K562 (cell line): ENCODE results near the gene SERPINA1. TPM values are rescaled to one million over a fixed set of nuclear protein-coding genes. Genes with fewer than 3 reads are reported as not detected.

Experiments used
- ATAC-seq: fragments of 200-7000 bp; cut with Tn5 transposase; 3 replicates; pipeline ENCODE4 v1.9.1; 2020; ENCODE audit warnings: moderate library complexity
- BruUV-seq: library from RNA; stranded (reverse); fragments of 400-500 nt; replicated peaks from 2 replicates; lab custom pipeline; 2021; lab: Mats Ljungman, UMichigan
- CTCF ChIA-PET: fragments of 300-600 bp; formaldehyde crosslinking; extraction: SDS; loops from one replicate; lab custom pipeline; 2021; ENCODE audit warnings: low intra/inter-chr PET ratio; lab: Yijun Ruan, JAX
- POLR2A ChIA-PET: fragments of 300-600, 350-650 bp; sonication (Branson Sonifier 250); formaldehyde crosslinking; extraction: SDS; loops from one replicate; lab custom pipeline; 2021; ENCODE audit warnings: antibody characterized with exemption, inconsistent platforms; lab: Yijun Ruan, JAX
- DNase-seq, 4 experiments: peaks; one replicate each; pipeline versions ENCODE4 v3.0.0 to v3.0.0-alpha.2; 2011 to 2018; ENCODE audit warnings: low spot score in 3 of 4, mixed read lengths in 3 of 4; ENCODE audit errors: extremely low read depth in 1 of 4
- FAIRE-seq: peaks from 2 replicates; lab custom pipeline; 2011; peaks lifted over from hg19 to GRCh38; lab: Jason Lieb, UNC
- H2AFZ ChIP-seq: 2 replicates; pipeline ENCODE4 v1.6.0; 2011; ENCODE audit warnings: low read depth, low read length, control low read depth, inconsistent platforms
- H3K27ac ChIP-seq: fragments of 200-600 bp; 3 replicates; pipeline ENCODE4 v1.8.0; 2011; ENCODE audit warnings: low read depth, mild to moderate bottlenecking, control low read depth, inconsistent platforms, low read length, moderate library complexity, mixed read lengths; ENCODE audit errors: extremely low read depth
- H3K27me3 ChIP-seq, 2 experiments: fragments of 300-600 bp in 1 of 2; 2 replicates in 1 of 2; 3 replicates in 1 of 2; pipeline versions ENCODE4 v1.6.0 to v1.8.0; 2011; ENCODE audit warnings: inconsistent platforms in 2 of 2, low read length in 2 of 2, mild to moderate bottlenecking in 1 of 2, mixed read lengths in 1 of 2, moderate library complexity in 1 of 2; ENCODE audit not compliant: control insufficient read depth in 2 of 2, insufficient read depth in 2 of 2
- H3K36me3 ChIP-seq: fragments of 300-600 bp; 3 replicates; pipeline ENCODE4 v1.8.0; 2011; ENCODE audit warnings: mild to moderate bottlenecking, low read length, inconsistent platforms; ENCODE audit not compliant: control insufficient read depth, insufficient read depth
- H3K4me1 ChIP-seq, 2 experiments: fragments of 200-600 bp in 1 of 2; replicated peaks in 1 of 2; 2 replicates in 1 of 2; 3 replicates in 1 of 2; pipeline versions ENCODE4 v1.5.1 to v1.8.0; 2011; ENCODE audit warnings: inconsistent platforms in 2 of 2, low read length in 2 of 2, mild to moderate bottlenecking in 1 of 2, mixed read lengths in 1 of 2, moderate library complexity in 1 of 2; ENCODE audit not compliant: control insufficient read depth in 2 of 2, insufficient read depth in 2 of 2
- H3K4me2 ChIP-seq: 2 replicates; pipeline ENCODE4 v1.6.1; 2011; ENCODE audit warnings: low read length, control low read depth, inconsistent platforms, mixed read lengths; ENCODE audit not compliant: insufficient read depth
- H3K4me3 ChIP-seq: fragments of 200-600 bp; sonication (generic), shearing (Covaris generic); 2 replicates; pipeline ENCODE4 v1.5.1; 2016; ENCODE audit warnings: control low read depth, inconsistent platforms
- H3K79me2 ChIP-seq: fragments of 200-600 bp; 3 replicates; pipeline ENCODE4 v1.8.0; 2011; ENCODE audit warnings: low read length, inconsistent platforms; ENCODE audit not compliant: control insufficient read depth, insufficient read depth
- H3K9ac ChIP-seq, 2 experiments: 2 replicates each; pipeline versions ENCODE4 v1.6.0 to v1.6.1; 2011; ENCODE audit warnings: low read depth in 2 of 2, low read length in 2 of 2, control low read depth in 1 of 2, inconsistent platforms in 1 of 2, mild to moderate bottlenecking in 1 of 2, mixed read lengths in 1 of 2; ENCODE audit not compliant: insufficient read depth in 1 of 2
- H3K9me1 ChIP-seq: one replicate; pipeline ENCODE4 v1.6.0; 2011; ENCODE audit warnings: inconsistent platforms, mild to moderate bottlenecking, low read length, moderate library complexity; ENCODE audit not compliant: control insufficient read depth, insufficient read depth
- H3K9me3 ChIP-seq: replicated peaks from 2 replicates; pipeline ENCODE4 v1.5.1; 2011; ENCODE audit warnings: low read depth, low read length, inconsistent platforms; ENCODE audit not compliant: control insufficient read depth, insufficient read depth
- H4K20me1 ChIP-seq: replicated peaks from 2 replicates; pipeline ENCODE4 v1.6.1; 2011; ENCODE audit warnings: low read length, inconsistent platforms, mixed read lengths; ENCODE audit not compliant: control insufficient read depth, insufficient read depth
- HNRNPUL1 ChIP-seq: fragments of 200-400 bp; formaldehyde crosslinking; IDR thresholded peaks from 2 replicates; pipeline ENCODE4 v1.6.1; 2017; ENCODE audit warnings: low read length
- NR2F6 ChIP-seq: fragments of 450-650 bp; formaldehyde crosslinking; IDR thresholded peaks from 2 replicates; pipeline ENCODE4 v1.4.0; 2020; ENCODE audit warnings: mild to moderate bottlenecking
- SNIP1 ChIP-seq: fragments of 450-650 bp; IDR thresholded peaks from 2 replicates; pipeline ENCODE4 v1.7.1; 2017; ENCODE audit warnings: low read depth, mild to moderate bottlenecking
- ZNF224 ChIP-seq: sonication (generic); formaldehyde crosslinking; IDR thresholded peaks from 2 replicates; pipeline ENCODE4 v1.8.0; 2022; ENCODE audit warnings: mild to moderate bottlenecking, missing genetic modification reagents
- WGBS: fragments of 100-300 bp; shearing (Covaris generic); methylation state at CpG from one replicate; pipeline ENCODE4 v1.1.6; 2016; ENCODE audit warnings: low coverage, mixed read lengths; ENCODE audit not compliant: insufficient coverage; ENCODE audit errors: missing lambda C conversion rate; 5-methylcytosine and 5-hydroxymethylcytosine counted together
- in situ Hi-C: fragments of 300-500 bp; cut with MboI; formaldehyde crosslinking; loops from 4 replicates; pipeline ENCODE4 v1.15.0; 2018; ENCODE audit warnings: inconsistent platforms, mixed read lengths
- intact Hi-C: fragments of 100-400 bp; cut with micrococcal nuclease; formaldehyde crosslinking; loops from 2 replicates; pipeline ENCODE4 v1.14.2; 2022
- polyA plus RNA-seq, 8 experiments: library from polyadenylated mRNA; depleted of rRNA in 4 of 8; stranded (reverse) in 5 of 8; unstranded in 3 of 8; fragments of >200 nt; fragmentation: Nextera tagmentation in 2 of 8; fragmentation: Illumina TruSeq in 1 of 8; extraction: Ambion mirVana in 2 of 8; extraction: Trizol in 1 of 8; gene quantifications; 2 replicates each; pipeline versions ENCODE4 v1.2.1 to v1.2.3, GENCODE V29; 2011 to 2014; ENCODE audit warnings: inconsistent platforms in 1 of 8, missing spikeins in 1 of 8
- total RNA-seq, 7 experiments: library from RNA; depleted of rRNA in 6 of 7; stranded (reverse); fragments of >200 nt in 6 of 7; fragmentation: Illumina TruSeq in 2 of 7; extraction: Trizol in 2 of 7; gene quantifications; 2 replicates each; pipeline versions ENCODE4 v1.2.1 to v1.2.3, GENCODE V29; 2011 to 2021; ENCODE audit warnings: low replicate concordance in 1 of 7
- TF ChIP-seq, protein P1 (sequence below): fragments of 250-450 bp; sonication (Bioruptor Pico); IDR thresholded peaks from 2 replicates; pipeline ENCODE4 v1.5.0; 2021
- TF ChIP-seq, protein P2 (sequence below): fragments of 250-450 bp; sonication (Bioruptor Pico); IDR thresholded peaks from 2 replicates; pipeline ENCODE4 v1.5.0; 2021
- TF ChIP-seq, protein P3 (sequence below): IDR thresholded peaks from 2 replicates; pipeline ENCODE4 v1.6.1; 2011; ENCODE audit not compliant: insufficient read length; ENCODE audit errors: extremely low read depth
- TF ChIP-seq, protein P4 (sequence below): IDR thresholded peaks from 2 replicates; pipeline ENCODE4 v1.6.1; 2011; ENCODE audit warnings: borderline replicate concordance, low read depth, mild to moderate bottlenecking, moderate library complexity, low read length; ENCODE audit not compliant: insufficient read depth, poor library complexity, severe bottlenecking
- TF ChIP-seq, protein P5 (sequence below): fragments of 450-650 bp; formaldehyde crosslinking; IDR thresholded peaks from 2 replicates; pipeline ENCODE4 v1.4.0; 2020; ENCODE audit warnings: mild to moderate bottlenecking, mixed read lengths

SERPINA1 gene
- total and polyA plus RNA-seq, 9 of the 15 experiments (the other 6 are each of a cell fraction or from before 2014, with no cell fraction given), result 4.1 TPM; not detected in 8

DNA sequence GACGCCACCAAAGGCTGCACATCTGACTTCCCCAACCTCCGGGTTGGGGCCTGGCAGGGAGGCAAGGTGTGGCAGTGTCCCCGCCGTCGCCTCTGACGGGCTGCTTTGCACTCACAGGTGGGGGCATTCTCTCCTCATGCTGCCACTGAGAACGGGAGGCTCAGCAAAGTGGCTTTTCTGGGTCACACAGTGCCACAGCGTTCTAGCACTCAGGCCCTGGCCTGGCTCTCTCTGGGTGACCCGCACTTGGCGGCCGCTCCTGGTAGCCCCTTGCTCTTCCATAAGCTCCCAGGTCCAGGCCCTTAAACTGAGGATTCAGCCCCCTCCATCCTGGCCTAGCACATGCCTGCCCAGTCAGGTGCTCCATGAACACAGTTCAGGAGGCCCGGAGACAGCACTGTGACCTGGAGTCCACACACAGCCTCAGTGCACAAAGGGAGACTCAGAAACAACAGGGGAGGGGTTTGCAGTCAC lies 25.2 kb downstream of the SERPINA1 start:
- FAIRE-seq, result no peak

More for the DNA sequence above, 25.2 kb downstream of the SERPINA1 start:
- no peaks in the 10 kb centered on the region for H3K9me1 ChIP-seq
- ChIA-PET CTCF (no interaction called here), POLR2A (no interaction called here)
- H3K9ac ChIP-seq, result no peak overlapping the region
- no peak overlapping the region for H3K27ac ChIP-seq
- in situ Hi-C loops (no loop called here), intact Hi-C loops (no loop called here)
- H3K4me3 ChIP-seq, result no peak overlapping the region
- BruUV-seq, result no TSS peak
- DNase-seq (no peak), ATAC-seq (no peak)
- peaks cover 0 to 5% of the 10 kb centered on the region in 2 experiments; a peak in 1 of 5 replicates for H3K27me3 ChIP-seq
- no peaks in the 10 kb centered on the region for H3K9me3 ChIP-seq
- no peaks in the 10 kb centered on the region for H3K4me1 ChIP-seq
- H4K20me1 ChIP-seq, result no peaks in the 10 kb centered on the region
- H3K79me2 ChIP-seq, result no peaks in the 10 kb centered on the region
- TF ChIP-seq, protein P1, sequence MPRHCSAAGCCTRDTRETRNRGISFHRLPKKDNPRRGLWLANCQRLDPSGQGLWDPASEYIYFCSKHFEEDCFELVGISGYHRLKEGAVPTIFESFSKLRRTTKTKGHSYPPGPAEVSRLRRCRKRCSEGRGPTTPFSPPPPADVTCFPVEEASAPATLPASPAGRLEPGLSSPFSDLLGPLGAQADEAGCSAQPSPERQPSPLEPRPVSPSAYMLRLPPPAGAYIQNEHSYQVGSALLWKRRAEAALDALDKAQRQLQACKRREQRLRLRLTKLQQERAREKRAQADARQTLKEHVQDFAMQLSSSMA (CRISPR knock-in tag), result no peak
- TF ChIP-seq ZNF224 (no peak), HNRNPUL1 (no peak), SNIP1 (no peak), NR2F6 (no peak)
- TF ChIP-seq, protein P2, sequence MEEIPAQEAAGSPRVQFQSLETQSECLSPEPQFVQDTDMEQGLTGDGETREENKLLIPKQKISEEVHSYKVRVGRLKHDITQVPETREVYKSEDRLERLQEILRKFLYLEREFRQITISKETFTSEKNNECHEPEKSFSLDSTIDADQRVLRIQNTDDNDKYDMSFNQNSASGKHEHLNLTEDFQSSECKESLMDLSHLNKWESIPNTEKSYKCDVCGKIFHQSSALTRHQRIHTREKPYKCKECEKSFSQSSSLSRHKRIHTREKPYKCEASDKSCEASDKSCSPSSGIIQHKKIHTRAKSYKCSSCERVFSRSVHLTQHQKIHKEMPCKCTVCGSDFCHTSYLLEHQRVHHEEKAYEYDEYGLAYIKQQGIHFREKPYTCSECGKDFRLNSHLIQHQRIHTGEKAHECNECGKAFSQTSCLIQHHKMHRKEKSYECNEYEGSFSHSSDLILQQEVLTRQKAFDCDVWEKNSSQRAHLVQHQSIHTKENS (CRISPR knock-in tag), result no peak
- TF ChIP-seq, protein P3, sequence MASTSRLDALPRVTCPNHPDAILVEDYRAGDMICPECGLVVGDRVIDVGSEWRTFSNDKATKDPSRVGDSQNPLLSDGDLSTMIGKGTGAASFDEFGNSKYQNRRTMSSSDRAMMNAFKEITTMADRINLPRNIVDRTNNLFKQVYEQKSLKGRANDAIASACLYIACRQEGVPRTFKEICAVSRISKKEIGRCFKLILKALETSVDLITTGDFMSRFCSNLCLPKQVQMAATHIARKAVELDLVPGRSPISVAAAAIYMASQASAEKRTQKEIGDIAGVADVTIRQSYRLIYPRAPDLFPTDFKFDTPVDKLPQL, result no peak
- TF ChIP-seq, protein P4, sequence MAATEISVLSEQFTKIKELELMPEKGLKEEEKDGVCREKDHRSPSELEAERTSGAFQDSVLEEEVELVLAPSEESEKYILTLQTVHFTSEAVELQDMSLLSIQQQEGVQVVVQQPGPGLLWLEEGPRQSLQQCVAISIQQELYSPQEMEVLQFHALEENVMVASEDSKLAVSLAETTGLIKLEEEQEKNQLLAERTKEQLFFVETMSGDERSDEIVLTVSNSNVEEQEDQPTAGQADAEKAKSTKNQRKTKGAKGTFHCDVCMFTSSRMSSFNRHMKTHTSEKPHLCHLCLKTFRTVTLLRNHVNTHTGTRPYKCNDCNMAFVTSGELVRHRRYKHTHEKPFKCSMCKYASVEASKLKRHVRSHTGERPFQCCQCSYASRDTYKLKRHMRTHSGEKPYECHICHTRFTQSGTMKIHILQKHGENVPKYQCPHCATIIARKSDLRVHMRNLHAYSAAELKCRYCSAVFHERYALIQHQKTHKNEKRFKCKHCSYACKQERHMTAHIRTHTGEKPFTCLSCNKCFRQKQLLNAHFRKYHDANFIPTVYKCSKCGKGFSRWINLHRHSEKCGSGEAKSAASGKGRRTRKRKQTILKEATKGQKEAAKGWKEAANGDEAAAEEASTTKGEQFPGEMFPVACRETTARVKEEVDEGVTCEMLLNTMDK, result no peak
- TF ChIP-seq, protein P5, sequence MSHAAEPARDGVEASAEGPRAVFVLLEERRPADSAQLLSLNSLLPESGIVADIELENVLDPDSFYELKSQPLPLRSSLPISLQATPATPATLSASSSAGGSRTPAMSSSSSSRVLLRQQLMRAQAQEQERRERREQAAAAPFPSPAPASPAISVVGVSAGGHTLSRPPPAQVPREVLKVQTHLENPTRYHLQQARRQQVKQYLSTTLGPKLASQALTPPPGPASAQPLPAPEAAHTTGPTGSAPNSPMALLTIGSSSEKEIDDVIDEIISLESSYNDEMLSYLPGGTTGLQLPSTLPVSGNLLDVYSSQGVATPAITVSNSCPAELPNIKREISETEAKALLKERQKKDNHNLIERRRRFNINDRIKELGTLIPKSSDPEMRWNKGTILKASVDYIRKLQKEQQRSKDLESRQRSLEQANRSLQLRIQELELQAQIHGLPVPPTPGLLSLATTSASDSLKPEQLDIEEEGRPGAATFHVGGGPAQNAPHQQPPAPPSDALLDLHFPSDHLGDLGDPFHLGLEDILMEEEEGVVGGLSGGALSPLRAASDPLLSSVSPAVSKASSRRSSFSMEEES (CRISPR knock-in tag), result no peak
- WGBS, result 4% methylated on average over 8 of the region's 12 CpGs
- H3K36me3 ChIP-seq, result no peaks in the 10 kb centered on the region
- H3K4me2 ChIP-seq, result no peak overlapping the region
- no peak overlapping the region for H2AFZ ChIP-seq
